GM21576 (cell line): ENCODE data around the gene SDHB.

Source experiments
- ATAC-seq: cut with Tn5 transposase; IDR thresholded peaks from one replicate; pipeline ENCODE4 v1.9.1; 2021; ENCODE audit warnings: mild to moderate bottlenecking, moderate library complexity; ENCODE audit not compliant: unreplicated experiment

The SDHB gene

DNA sequence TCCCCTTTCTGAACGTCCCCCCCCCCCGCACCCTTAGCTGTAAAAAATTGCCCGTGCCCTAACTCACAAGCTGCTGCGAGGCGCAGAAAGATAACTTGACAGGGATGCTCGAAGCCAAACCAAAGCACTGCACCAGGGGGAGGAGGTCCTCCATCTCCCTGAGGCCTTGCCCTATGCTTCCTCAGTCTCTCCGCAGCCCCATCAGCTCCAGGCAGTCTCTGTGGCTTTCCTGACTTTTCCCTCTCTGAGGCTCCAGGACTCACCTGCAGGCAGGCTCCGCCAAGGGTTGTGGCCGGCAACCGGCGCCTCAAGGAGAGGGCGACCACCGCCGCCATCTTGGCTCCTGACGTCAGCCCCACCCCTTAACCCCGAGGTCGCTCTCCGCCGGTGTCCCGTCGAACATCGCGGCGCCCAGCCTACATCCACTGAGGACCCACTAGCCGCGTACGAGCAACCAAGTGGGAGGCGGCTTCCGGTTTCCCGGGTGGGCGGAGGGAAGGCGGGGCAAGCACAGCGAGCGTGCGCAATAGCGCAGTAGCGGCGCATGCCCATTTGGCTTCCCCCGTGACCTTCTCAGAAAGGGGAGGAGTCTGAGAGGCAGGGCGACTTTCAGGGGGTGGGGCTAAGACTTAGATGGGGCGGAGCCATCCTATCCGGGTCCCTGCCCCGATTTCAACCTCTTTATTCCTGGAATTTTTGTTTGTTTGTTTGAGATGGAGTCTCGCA lies at the start of gene SDHB:
Gene SDHB, minus strand, starts transcription at position 348 of the 726 bp plus-strand sequence. Its CDS starts 13 bp downstream, at position 335.
- ATAC-seq = peak; percentile 94

DNA sequence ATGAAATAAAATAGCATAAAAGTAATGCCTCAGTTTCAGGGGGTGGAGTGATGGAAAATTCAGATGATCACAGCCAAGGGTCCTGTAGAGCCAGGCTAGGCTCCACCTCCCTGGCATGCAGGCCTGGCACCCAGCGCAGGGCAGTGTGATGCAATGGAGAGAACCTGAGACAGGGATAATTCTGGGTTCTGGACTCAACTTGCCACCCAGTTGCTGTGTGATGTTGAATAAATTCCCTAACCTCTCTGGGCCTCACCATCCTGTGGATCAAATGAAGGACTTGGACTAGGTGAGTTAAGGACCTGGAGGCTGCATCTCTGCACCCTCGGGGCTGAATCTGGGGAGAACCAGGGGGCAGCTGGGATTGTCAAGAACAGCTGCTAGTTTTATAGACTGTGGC lies 48.4 kb upstream of the SDHB start:
- ATAC-seq = no peak

DNA sequence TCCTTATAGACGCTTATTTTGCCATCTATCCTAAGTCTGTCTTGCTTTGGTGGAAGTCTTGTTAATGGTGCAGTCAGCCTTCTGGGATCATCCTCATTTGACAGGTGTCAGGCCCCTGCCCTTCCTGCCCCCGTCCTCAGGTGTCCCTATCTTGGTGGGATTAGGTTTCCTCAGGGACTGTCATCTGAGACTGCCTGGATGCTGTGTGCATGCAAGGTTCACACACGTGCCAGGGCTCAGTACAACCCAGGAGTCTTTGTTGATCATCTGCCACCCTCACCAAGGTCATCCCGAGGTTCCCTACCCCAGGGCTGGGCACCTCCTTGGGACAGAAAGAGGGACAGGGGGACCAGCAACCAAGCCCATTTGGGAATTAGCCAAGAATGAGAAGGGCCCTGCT lies 47.4 kb upstream of the SDHB start:
- ATAC-seq = no peak

DNA sequence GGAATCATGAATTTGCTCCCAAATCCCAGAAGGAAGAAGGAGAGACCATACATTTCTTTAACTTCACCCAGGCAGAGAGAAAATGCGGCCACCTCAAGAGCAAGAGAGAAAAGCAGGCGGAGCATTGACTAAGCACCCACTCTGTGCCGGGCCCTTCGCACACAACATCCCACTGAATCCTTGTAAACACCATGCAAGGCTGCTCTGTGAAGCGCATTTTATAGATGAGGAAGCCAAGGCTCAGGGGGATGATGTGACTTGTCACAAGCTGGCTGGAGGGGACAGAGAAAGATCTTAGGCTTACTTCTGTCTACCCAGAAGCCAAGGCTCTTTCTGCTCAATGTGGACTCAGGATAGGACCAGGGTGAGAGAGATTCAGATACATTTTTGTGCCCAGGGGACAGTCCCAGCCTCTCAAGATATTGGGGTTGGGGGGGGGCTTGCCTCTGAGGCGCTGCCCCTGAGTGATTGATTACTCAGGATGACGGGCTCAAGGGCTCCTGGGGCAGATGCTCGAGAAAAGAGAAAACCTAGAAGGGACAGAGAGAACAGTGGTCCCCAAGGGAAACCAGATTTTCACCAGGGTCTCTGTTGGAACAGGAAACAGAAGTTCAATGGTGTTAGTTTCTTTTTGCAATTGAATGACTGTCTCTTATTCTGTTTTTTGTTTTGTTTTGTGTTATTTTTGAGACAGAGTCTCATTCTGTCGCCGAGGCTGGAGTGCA lies 45.9 kb upstream of the SDHB start:
- no peak for ATAC-seq

GRCh38 chr1:17098446-17099317 lies 44.9 kb upstream of the SDHB start:
- ATAC-seq = no peak

DNA sequence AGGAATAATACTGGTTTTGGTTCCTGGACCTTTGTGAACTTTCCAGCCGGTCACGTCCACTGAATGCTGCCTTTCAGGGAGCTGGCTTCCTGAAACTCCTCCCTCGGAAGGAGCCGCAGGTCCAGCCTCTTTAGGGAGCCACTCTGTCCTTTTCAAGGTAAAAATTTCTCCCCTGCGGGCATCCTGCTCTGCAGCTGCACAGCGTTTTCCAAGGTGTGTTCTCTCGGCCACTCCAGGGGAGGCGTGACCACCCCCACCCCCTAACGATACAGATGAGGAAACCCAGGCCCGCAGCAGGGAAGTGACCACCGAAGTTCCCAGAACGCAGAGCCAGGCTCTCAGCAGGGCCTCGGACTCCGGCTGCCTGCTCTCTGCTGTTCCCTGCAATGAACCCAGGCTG lies 44.0 kb upstream of the SDHB start:
- ATAC-seq = no peak

DNA sequence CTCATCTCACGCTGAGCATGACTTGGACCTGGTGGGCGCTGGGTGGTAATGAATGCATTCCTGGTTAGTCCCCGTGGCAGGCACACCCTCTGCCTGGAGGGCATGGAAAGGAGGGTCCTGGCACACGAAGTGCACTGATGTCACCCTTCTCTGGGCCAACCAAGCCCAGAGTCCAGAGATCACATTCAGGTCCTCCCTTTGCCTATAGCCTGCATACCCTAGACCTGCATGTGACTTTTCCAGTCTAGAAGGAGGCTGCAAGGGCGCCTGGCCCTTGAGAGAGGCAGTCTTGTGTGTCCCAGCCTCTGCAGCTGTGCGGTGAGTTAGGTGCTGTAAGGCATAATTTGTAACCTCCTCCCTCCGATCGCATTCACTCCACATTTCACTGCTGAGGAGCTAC lies 43.3 kb upstream of the SDHB start:
- no peak for ATAC-seq

DNA sequence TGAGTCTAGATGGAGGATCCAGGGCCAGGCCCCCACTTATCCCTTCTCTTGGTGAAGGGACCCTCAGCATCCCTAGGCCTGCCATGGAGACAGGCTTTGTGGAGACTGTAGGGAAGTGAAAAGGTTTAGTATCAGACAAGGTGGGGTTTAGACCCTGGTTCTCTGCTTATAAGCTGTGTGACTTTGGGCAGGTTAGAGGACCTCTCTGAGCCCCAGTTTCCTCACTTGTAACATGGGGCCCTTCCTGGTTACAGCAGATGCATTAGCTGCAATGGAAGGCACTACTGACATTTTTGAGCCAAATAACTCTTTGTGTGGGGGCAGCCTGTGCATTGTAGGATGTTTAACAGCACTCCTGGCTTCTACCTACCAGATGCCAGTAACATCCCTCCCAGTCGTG lies 42.8 kb upstream of the SDHB start:
- ATAC-seq = no peak

- ATAC-seq = no peak
Measured at GRCh38 chr1:17095141-17095540, 41.3 kb upstream of the SDHB start.

DNA sequence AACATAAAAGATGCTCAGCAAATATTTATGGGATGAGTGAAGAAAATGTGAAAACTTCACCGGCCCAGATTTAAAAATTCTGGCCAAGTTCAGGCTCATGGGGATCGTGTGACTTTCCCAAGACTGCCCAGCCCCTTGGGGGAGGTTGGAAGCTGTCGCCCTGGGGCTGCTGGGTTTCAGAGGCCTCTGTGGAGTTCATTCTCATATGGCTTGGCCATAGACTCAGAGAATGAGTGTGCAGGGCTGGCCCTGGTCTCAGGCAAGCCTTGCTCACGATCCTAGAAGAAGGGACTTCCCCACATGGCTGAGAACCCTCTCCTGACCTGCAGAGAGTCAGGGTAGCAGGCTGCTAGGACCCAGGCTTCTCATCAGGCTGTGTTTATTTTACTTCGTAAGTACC lies 40.8 kb upstream of the SDHB start:
- no peak for ATAC-seq

DNA sequence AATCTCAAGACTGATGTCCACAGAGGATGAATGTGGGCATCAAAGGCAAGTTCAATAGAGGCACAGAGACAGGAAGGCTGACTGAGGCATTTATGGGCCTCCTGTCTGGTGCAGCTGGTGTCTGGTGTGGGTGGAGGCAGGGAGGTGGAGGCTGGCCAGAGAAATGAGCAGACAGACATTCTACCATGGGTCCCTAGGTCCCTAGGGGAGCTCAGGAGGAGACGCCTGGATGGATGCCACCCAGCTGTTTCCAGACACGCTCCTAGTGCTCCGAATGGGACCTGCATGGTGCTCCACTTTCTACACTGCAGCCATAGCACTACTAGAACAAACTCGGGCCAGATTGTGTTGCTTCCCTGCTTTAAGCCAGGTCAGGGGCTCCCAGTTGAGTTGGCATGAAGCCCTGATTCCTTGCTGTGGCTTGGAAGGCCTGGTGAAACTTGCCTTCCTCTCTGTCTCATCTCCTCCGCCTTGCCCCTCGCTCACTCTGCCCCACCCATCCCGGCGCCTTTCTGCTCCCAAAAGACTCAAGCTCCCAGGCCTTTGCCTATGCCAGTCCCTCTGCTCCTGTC lies 40.1 kb upstream of the SDHB start:
- no peak for ATAC-seq

DNA sequence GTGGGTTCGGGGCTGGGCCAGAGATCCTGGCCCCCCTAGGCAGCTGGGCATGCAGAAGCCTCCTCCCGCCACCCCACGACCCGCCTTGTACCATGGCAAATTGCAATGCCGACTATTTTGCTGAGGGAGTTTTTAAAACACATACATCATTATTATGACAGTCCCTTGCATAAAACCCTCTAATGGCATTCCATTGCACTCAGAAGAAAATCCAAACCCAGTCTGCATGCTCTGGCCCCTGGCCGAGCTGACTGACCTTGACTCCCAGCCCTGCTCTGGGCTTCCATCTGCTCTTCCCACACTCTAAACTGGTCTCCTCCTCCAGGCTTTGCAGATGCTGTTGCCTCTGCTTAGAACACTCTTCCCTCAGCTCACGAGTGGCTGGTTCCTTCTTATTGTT lies 37.4 kb upstream of the SDHB start:
- no peak for ATAC-seq

DNA sequence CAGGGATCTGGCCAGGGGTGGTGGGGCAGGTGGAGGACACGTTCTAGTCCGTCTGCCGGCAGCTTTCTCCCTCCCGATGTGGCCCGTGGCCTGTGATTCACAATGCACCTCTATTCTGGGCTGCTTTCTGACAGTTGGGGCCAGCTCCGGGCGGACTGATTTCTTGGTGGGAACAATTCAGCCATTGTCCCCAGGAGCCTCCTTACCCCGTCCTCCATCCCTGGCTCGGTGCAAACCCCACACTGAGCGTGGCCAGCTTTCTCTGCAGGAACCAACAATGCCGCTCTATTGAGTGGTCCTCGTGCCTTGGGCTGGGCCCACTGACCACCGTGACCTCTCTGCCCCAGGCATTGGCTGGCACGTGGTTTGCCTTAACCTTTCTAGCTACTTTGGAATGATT lies 35.7 kb upstream of the SDHB start:
- no peak for ATAC-seq

DNA sequence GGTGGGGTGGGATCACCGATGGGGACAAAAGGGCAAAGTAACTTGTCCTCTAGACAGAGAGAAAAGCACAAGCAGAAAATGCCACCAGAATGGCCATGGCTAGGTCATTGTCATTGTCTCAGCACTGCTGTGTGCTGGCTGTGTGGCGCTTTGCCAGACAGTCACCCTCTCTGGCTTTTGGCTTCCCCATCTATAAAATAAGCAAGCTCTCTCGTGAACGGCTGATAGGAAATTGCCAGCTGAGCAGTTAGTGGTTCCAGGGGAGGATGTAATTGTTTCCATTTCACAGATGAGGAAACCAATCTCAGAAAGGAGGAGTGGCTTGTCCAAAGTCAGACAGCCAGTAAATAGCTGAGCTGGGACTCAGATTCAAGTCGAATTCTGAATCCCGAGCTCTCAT lies 32.9 kb upstream of the SDHB start:
- ATAC-seq = no peak

- no peak for ATAC-seq
Measured at GRCh38 chr1:17084787-17085186, 31.0 kb upstream of the SDHB start.

DNA sequence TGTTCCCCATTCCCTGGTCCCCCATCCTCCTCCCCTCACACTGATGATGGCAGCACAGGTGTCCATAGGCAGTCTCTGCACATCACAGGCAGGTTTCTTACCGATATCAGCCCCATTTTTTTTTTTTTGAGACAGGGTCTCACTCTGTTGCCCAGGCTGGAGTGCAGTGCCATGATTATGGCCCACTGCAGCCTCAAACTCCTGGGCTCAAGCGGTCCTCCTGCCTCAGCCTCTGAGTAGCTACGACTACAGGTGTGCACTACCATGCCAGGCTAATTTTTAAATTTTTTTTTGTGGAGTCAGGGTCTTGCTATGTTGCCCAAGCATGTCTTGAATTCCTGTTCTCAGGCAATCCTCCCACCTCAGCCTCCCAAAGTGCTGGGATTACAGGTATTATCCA lies 28.9 kb upstream of the SDHB start:
- no peak for ATAC-seq

GRCh38 chr1:17081439-17081838 lies 27.6 kb upstream of the SDHB start:
- ATAC-seq = no peak

- ATAC-seq = no peak
Measured at GRCh38 chr1:17080880-17081279, 27.0 kb upstream of the SDHB start.

- ATAC-seq = no peak
Measured at GRCh38 chr1:17080085-17080759, 26.4 kb upstream of the SDHB start.

- ATAC-seq = no peak
Measured at GRCh38 chr1:17078991-17079868, 25.4 kb upstream of the SDHB start.
